Superior temporal gyrus (tissue), 1 donor: ENCODE results near the gene TRIB2.

Source experiments
- DNase-seq: peaks from one replicate; pipeline ENCODE4 v3.0.0-alpha.2; 2016; ENCODE audit errors: extremely low spot score

The TRIB2 gene

DNA sequence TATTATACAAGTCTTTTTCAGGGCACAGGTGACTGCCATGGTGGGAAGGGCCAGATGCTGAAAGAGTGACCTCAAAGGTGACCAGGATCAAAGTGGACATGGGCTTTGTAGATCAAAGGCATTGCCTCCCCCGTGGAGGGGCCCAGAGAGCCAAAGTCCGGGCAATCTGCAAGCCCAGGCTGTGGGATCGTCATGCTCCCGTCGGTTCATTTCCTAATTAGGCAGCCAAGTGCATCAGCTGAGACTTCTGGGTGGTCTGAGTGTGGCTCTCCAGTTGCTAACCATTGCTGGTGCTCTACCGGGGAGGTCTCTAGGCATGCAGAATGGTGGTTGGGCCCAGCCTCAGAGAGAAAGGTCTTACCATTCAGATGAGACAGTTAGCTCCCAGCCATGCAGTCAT, 61.6 kb downstream of the TRIB2 start:
- DNase-seq: no peak

DNA sequence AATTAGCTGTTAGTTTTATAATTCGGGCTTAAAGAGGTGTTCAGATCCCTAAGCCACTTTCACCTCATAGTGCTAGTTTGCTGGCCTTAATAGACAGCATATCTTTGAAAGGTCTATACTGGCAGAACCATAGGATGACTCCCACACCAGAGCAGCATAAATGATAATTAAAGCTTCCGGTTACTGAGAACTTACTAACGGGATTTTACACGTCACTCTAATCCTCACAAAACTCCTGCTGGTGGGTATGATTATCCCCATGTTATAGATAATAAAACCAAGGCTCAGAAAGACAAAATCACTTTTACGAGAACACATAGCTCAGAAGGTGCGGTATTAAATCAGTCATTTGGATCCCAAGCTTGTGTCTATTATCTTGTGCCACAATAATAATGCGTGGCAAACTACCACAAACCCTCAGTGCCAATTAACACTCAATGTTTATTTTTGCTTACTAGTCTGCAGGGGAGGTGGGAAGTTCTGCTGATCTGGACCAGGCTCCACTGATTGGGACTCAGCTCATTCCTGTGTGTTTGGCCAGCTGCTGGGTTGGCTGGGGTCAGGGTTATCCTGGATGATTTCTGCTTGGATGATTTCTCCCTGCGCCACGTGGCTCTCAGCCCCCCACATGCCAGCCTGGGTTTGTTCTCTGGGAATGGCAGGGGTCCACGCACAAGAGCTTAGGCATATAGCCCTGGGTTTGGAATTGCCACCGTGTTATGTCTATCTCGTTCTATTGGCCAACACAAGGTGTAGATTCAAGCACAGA, 62.3 kb downstream of the TRIB2 start:
- no peak for DNase-seq

GRCh38 chr2:12781329-12781728, 64.6 kb downstream of the TRIB2 start:
- DNase-seq: no peak

- DNase-seq: no peak
Measured at GRCh38 chr2:12787891-12788801, 71.4 kb downstream of the TRIB2 start.

DNA sequence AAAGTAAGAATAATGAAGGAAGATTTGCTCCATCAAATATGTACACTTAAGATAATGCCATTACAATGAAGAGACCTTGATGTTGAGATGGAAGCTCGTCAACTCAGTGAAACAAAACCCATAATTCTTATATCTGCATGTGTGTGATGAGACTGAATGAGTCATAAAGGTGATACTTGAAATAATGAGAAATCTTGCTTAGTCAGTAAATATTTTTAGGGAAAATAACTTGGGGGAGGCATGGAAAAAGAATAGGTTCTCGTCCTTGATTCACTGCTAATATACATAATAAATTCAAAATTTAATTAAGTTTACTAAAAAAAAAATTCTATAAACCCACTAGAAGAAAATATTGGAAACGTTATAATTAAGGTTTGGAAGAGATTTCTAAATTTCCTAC, 75.2 kb downstream of the TRIB2 start:
- DNase-seq: no peak
